ENCODE data around the gene MGME1. TPM values are rescaled to one million over a fixed set of nuclear protein-coding genes. Genes with fewer than 3 reads are reported as not detected.
A peak's percentile ranks its signal among the peaks of the same experiment; 100 is the strongest.

The MGME1 gene
- total RNA-seq, 1 experiment from 2014 or later, result 56.0 TPM

DNA sequence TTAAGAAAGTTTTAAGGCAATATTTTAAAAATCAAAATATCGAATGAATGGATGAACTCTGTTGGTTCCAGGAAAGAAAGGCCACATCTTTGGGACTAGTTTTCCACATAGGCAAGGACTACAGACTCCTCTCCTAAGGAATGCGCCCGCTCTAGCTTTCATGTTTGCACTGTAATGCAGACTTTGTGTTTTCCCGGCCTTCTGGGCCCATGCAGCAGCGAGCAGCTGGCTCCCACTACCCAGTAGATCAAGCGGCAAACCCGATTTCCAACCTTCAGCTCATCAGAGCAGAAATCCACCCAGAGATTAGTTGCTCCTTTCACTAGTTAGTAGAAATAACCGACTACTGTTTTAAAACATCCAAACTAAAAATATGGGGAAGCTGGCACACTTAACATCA is 61.2 kb downstream of the MGME1 start:
- Mint-ChIP-seq H3K36me3 (peaks cover 8% of the 10 kb centered on the region), H3K27ac (0 out of 2 replicates have a peak overlapping the region, but pooled peaks have one; percentile 37), H3K27me3 (ENCODE audit: low read depth) (no peaks in the 10 kb centered on the region), H3K4me3 (no peak overlapping the region), H3K9me3 (no peaks in the 10 kb centered on the region), H3K4me1 (peaks cover 8% of the 10 kb centered on the region)
- ChIA-PET CTCF (interaction anchor here (1.0 kb wide), 1 partner anchor 161 kb away, joined by 3 read pairs; no protein-coding TSS in a partner anchor), POLR2A (no interaction called here)
- TF ChIP-seq CBFB (CRISPR knock-in tag; IDR thresholded peaks at IDR 0.05; ENCODE audit: low read depth) (no peak), ZNF317 (CRISPR knock-in tag; IDR thresholded peaks at IDR 0.05; ENCODE audit: borderline replicate concordance, low read depth) (no peak), ZNF232 (CRISPR knock-in tag; IDR thresholded peaks at IDR 0.05) (no peak), ETV6 (CRISPR knock-in tag; IDR thresholded peaks at IDR 0.05) (no peak), NFATC4 (CRISPR knock-in tag; IDR thresholded peaks at IDR 0.05) (no peak), CREM (CRISPR knock-in tag; IDR thresholded peaks at IDR 0.05) (no peak), ESRRA (CRISPR knock-in tag; IDR thresholded peaks at IDR 0.05; ENCODE audit: borderline replicate concordance) (no peak), TEAD1 (CRISPR knock-in tag; IDR thresholded peaks at IDR 0.05) (no peak), MXD4 (CRISPR knock-in tag; IDR thresholded peaks at IDR 0.05; ENCODE audit: borderline replicate concordance) (no peak), GTF2I (CRISPR knock-in tag; conservative IDR thresholded peaks at IDR 0.05) (no peak), IRF2 (CRISPR knock-in tag; IDR thresholded peaks at IDR 0.05; ENCODE audit: borderline replicate concordance, low read depth) (no peak), ZNF263 (CRISPR knock-in tag; IDR thresholded peaks at IDR 0.05; ENCODE audit: low read depth) (no peak)
- TF ChIP-seq, protein P1, sequence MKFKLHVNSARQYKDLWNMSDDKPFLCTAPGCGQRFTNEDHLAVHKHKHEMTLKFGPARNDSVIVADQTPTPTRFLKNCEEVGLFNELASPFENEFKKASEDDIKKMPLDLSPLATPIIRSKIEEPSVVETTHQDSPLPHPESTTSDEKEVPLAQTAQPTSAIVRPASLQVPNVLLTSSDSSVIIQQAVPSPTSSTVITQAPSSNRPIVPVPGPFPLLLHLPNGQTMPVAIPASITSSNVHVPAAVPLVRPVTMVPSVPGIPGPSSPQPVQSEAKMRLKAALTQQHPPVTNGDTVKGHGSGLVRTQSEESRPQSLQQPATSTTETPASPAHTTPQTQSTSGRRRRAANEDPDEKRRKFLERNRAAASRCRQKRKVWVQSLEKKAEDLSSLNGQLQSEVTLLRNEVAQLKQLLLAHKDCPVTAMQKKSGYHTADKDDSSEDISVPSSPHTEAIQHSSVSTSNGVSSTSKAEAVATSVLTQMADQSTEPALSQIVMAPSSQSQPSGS (CRISPR knock-in tag; IDR thresholded peaks at IDR 0.05; ENCODE audit: borderline replicate concordance, low read depth), result no peak
- TF ChIP-seq, protein P2, sequence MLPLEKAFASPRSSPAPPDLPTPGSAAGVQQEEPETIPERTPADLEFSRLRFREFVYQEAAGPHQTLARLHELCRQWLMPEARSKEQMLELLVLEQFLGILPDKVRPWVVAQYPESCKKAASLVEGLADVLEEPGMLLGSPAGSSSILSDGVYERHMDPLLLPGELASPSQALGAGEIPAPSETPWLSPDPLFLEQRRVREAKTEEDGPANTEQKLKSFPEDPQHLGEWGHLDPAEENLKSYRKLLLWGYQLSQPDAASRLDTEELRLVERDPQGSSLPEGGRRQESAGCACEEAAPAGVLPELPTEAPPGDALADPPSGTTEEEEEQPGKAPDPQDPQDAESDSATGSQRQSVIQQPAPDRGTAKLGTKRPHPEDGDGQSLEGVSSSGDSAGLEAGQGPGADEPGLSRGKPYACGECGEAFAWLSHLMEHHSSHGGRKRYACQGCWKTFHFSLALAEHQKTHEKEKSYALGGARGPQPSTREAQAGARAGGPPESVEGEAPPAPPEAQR (CRISPR knock-in tag; IDR thresholded peaks at IDR 0.05), result no peak
- TF ChIP-seq, protein P3, sequence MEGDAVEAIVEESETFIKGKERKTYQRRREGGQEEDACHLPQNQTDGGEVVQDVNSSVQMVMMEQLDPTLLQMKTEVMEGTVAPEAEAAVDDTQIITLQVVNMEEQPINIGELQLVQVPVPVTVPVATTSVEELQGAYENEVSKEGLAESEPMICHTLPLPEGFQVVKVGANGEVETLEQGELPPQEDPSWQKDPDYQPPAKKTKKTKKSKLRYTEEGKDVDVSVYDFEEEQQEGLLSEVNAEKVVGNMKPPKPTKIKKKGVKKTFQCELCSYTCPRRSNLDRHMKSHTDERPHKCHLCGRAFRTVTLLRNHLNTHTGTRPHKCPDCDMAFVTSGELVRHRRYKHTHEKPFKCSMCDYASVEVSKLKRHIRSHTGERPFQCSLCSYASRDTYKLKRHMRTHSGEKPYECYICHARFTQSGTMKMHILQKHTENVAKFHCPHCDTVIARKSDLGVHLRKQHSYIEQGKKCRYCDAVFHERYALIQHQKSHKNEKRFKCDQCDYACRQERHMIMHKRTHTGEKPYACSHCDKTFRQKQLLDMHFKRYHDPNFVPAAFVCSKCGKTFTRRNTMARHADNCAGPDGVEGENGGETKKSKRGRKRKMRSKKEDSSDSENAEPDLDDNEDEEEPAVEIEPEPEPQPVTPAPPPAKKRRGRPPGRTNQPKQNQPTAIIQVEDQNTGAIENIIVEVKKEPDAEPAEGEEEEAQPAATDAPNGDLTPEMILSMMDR (IDR thresholded peaks at IDR 0.05), result no peak
- DNase-seq (ENCODE audit: low spot score) (no peak), ATAC-seq (no peak; the same call in none of the 2 replicates)

DNA sequence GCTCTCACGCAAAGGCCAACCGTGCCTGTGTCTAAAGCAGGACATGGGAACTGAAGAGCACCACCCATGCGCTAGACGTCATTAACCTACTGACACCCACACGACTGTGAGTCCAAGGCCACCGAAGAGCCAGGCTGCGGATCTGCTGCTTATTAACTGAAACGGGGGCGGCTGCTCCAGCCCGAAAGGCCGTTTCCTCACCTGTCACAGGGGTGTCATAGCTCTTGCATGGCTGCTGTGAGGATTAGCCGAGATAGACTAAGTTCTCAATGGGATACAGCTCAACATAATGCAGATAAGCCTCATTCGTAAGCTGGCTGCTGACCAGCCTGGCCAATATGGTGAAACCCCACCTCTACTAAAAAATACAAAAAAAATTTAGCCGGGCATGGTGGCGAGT is 62.2 kb downstream of the MGME1 start:
- H3K36me3 Mint-ChIP-seq, result peaks cover 8% of the 10 kb centered on the region
- POLR2A ChIA-PET, result no interaction called here
- no peak overlapping the region for H3K4me3 Mint-ChIP-seq

DNA sequence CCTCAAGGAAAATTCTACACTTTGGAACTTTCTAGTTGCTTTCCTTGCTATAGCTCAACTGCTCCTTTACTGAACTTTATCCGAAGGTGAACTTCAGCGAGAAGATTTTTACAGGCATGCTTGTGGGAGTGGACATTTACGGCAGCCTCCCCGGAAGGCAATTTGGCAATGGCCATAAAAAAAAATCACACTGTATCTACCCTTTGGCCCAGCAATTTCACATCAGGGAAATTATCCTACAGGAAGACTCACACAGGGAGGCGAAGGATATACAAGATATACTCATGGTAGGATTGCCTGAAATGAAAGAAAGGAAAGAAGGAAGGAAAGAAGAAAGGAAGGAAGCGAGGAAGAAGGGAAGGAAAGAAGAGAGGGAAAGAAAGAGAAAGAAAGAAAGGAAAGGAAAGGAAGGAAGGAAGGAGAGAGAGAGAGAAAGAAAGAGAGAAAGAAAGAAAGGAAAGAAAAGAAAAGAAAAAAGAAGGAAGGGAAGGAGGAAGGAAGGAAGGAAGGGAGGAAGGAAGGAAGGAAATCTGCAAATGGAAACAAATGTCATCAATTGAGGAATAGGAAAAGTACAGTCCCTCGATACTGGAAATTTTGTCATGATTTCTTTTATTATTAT is 63.2 kb downstream of the MGME1 start:
- no peaks in the 10 kb centered on the region for H3K27me3 Mint-ChIP-seq (ENCODE audit: low read depth)
- no peak for DNase-seq (ENCODE audit: low spot score)
- POLR2A ChIA-PET, result no interaction called here
- H3K4me1 Mint-ChIP-seq, result peaks cover 8% of the 10 kb centered on the region
- no peak overlapping the region for H3K4me3 Mint-ChIP-seq
- ATAC-seq, result no peak
- H3K27ac Mint-ChIP-seq, result no peak overlapping the region
- H3K36me3 Mint-ChIP-seq, result peaks cover 8% of the 10 kb centered on the region
- CTCF ChIA-PET, result no interaction called here
- no peaks in the 10 kb centered on the region for H3K9me3 Mint-ChIP-seq
- TF ChIP-seq, protein P4, sequence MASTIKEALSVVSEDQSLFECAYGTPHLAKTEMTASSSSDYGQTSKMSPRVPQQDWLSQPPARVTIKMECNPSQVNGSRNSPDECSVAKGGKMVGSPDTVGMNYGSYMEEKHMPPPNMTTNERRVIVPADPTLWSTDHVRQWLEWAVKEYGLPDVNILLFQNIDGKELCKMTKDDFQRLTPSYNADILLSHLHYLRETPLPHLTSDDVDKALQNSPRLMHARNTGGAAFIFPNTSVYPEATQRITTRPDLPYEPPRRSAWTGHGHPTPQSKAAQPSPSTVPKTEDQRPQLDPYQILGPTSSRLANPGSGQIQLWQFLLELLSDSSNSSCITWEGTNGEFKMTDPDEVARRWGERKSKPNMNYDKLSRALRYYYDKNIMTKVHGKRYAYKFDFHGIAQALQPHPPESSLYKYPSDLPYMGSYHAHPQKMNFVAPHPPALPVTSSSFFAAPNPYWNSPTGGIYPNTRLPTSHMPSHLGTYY (CRISPR knock-in tag; IDR thresholded peaks at IDR 0.05), result no peak
- TF ChIP-seq ZNF121 (CRISPR knock-in tag; IDR thresholded peaks at IDR 0.05), result no peak
- TF ChIP-seq CREB1 (CRISPR knock-in tag; IDR thresholded peaks at IDR 0.05), result no peak
- no peak for TF ChIP-seq GABPB1 (CRISPR knock-in tag; IDR thresholded peaks at IDR 0.05)
- TF ChIP-seq NFATC4 (CRISPR knock-in tag; IDR thresholded peaks at IDR 0.05), result no peak
- TF ChIP-seq PRRX2 (CRISPR knock-in tag; IDR thresholded peaks at IDR 0.05), result no peak
- no peak for TF ChIP-seq FOXK1 (CRISPR knock-in tag; IDR thresholded peaks at IDR 0.05)
- TF ChIP-seq ZNF416 (CRISPR knock-in tag; IDR thresholded peaks at IDR 0.05), result no peak
- TF ChIP-seq, protein P3 (IDR thresholded peaks at IDR 0.05), result no peak

More for the DNA sequence above, 62.2 kb downstream of the MGME1 start:
- no peaks in the 10 kb centered on the region for H3K27me3 Mint-ChIP-seq (ENCODE audit: low read depth)
- DNase-seq (ENCODE audit: low spot score), result no peak
- ATAC-seq, result no peak
- H3K9me3 Mint-ChIP-seq, result no peaks in the 10 kb centered on the region
- TF ChIP-seq SMAD3 (CRISPR knock-in tag; IDR thresholded peaks at IDR 0.05; ENCODE audit: borderline replicate concordance) (no peak), ZNF219 (CRISPR knock-in tag; IDR thresholded peaks at IDR 0.05; ENCODE audit: borderline replicate concordance) (no peak), RORB (CRISPR knock-in tag; IDR thresholded peaks at IDR 0.05) (no peak), GRHL2 (CRISPR knock-in tag; IDR thresholded peaks at IDR 0.05; ENCODE audit: insufficient replicate concordance, severe bottlenecking) (no peak)
- H3K27ac Mint-ChIP-seq, result no peak overlapping the region
- CTCF ChIA-PET, result no interaction called here
- peaks cover 8% of the 10 kb centered on the region for H3K4me1 Mint-ChIP-seq
